Fibroblast of lung (primary cell): ENCODE results near the gene GAK. TPM values are rescaled to one million over a fixed set of nuclear protein-coding genes. Genes with fewer than 3 reads are reported as not detected.

Source experiments
- DNase-seq, 2 donors: peaks; one replicate each; pipeline versions ENCODE4 v3.0.0 to v3.0.0-alpha.2; 2010; ENCODE audit warnings: low read depth in 2 of 2
- H2AFZ ChIP-seq: 2 replicates; pipeline ENCODE4 v1.5.1; 2012; ENCODE audit warnings: low read length, control low read depth, inconsistent platforms
- H3K27ac ChIP-seq: 2 replicates; pipeline ENCODE4 v1.5.1; 2011; ENCODE audit warnings: low read length, control low read depth; ENCODE audit not compliant: insufficient read depth
- H3K27me3 ChIP-seq: 2 replicates; pipeline ENCODE4 v1.5.1; 2011; ENCODE audit warnings: mild to moderate bottlenecking, low read length; ENCODE audit not compliant: control insufficient read depth, insufficient read depth
- H3K36me3 ChIP-seq: 2 replicates; pipeline ENCODE4 v1.5.1; 2011; ENCODE audit warnings: low read length; ENCODE audit not compliant: control insufficient read depth, insufficient read depth
- H3K4me1 ChIP-seq: 2 replicates; pipeline ENCODE4 v1.5.1; 2011; ENCODE audit warnings: low read length; ENCODE audit not compliant: control insufficient read depth, insufficient read depth; ENCODE audit errors: extremely low read depth
- H3K4me2 ChIP-seq: 2 replicates; pipeline ENCODE4 v1.5.1; 2011; ENCODE audit warnings: low read length, control low read depth; ENCODE audit not compliant: insufficient read depth; ENCODE audit errors: extremely low read depth
- H3K4me3 ChIP-seq, 4 experiments: fragments of 200-600 bp in 1 of 4; sonication (generic) in 1 of 4; replicated peaks in 1 of 4; 2 replicates each; pipeline ENCODE4 v1.5.1; 2011 to 2016; ENCODE audit warnings: low read length in 4 of 4, low read depth in 3 of 4, mild to moderate bottlenecking in 3 of 4, control low read depth in 2 of 4, inconsistent platforms in 1 of 4, mixed read lengths in 1 of 4; ENCODE audit not compliant: insufficient read depth in 1 of 4; ENCODE audit errors: control extremely low read depth in 1 of 4
- H3K79me2 ChIP-seq: 2 replicates; pipeline ENCODE4 v1.5.1; 2012; ENCODE audit warnings: mild to moderate bottlenecking, low read length, inconsistent platforms; ENCODE audit not compliant: control insufficient read depth, insufficient read depth
- H3K9ac ChIP-seq: 2 replicates; pipeline ENCODE4 v1.5.1; 2011; ENCODE audit warnings: mild to moderate bottlenecking, low read length, control low read depth; ENCODE audit not compliant: insufficient read depth
- H3K9me3 ChIP-seq: 2 replicates; pipeline ENCODE4 v1.5.1; 2012; ENCODE audit warnings: low read depth, low read length; ENCODE audit not compliant: control insufficient read depth, insufficient read depth
- H4K20me1 ChIP-seq: 2 replicates; pipeline ENCODE4 v1.5.1; 2011; ENCODE audit warnings: low read length; ENCODE audit not compliant: control insufficient read depth, insufficient read depth; ENCODE audit errors: extremely low read depth
- CTCF ChIP-seq, 2 donors: IDR thresholded peaks in 1 of 2; conservative IDR thresholded peaks in 1 of 2; 1 replicate in 1 of 2; 2 replicates in 1 of 2; pipeline ENCODE4 v1.5.1; 2011 to 2012; ENCODE audit warnings: low read length in 2 of 2, control low read depth in 1 of 2, inconsistent platforms in 1 of 2, low read depth in 1 of 2, mild to moderate bottlenecking in 1 of 2
- EZH2 ChIP-seq: IDR thresholded peaks from 2 replicates; pipeline ENCODE4 v1.5.1; 2012; ENCODE audit warnings: low read length, control low read depth, mild to moderate bottlenecking; ENCODE audit errors: missing control alignments
- polyA plus RNA-seq, 2 donors: library from polyadenylated mRNA; depleted of rRNA in 1 of 2; stranded (reverse) in 1 of 2; unstranded in 1 of 2; fragments of >200 nt; gene quantifications; 2 replicates each; pipeline ENCODE4 v1.2.1, GENCODE V29; 2011 to 2012; ENCODE audit warnings: missing spikeins in 1 of 2
- total RNA-seq: library from RNA; depleted of rRNA; stranded (reverse); fragments of >200 nt; gene quantifications from 2 replicates; pipeline ENCODE4 v1.2.1, GENCODE V29; 2014

GAK gene
- total and polyA plus RNA-seq, 2 donors (not counting 1 experiment from before 2014, with no cell fraction given) = 10.1 to 48.2 TPM

- no peaks in the 10 kb centered on the region for H3K9me3 ChIP-seq
- no peaks in the 10 kb centered on the region for H3K27me3 ChIP-seq
- H3K27ac ChIP-seq = no peak overlapping the region
- H2AFZ ChIP-seq = no peak overlapping the region
- H3K4me2 ChIP-seq = no peak overlapping the region
- DNase-seq = no peak
- H4K20me1 ChIP-seq = no peaks in the 10 kb centered on the region
- H3K9ac ChIP-seq = no peak overlapping the region
- no peaks in the 10 kb centered on the region for H3K4me1 ChIP-seq
- H3K36me3 ChIP-seq = no peaks in the 10 kb centered on the region
- TF ChIP-seq CTCF (conservative IDR thresholded peaks at IDR 0.05 in 1 of 2, IDR thresholded peaks at IDR 0.05 in 1 of 2; ENCODE audit: low read depth in 1 of 2, low read length in 2 of 2) = no peak
- H3K79me2 ChIP-seq = no peaks in the 10 kb centered on the region
- no peak overlapping the region for H3K4me3 ChIP-seq
Observed at GRCh38 chr4:836003-836511, 96.1 kb downstream of the GAK start.

GRCh38 chr4:835148-836002, 96.7 kb downstream of the GAK start:
- Histone ChIP-seq H3K9me3 (no peaks in the 10 kb centered on the region), H3K27me3 (no peaks in the 10 kb centered on the region), H3K36me3 (no peaks in the 10 kb centered on the region), H3K4me3 (no peak overlapping the region), H3K4me1 (no peaks in the 10 kb centered on the region), H4K20me1 (no peaks in the 10 kb centered on the region), H3K9ac (no peak overlapping the region), H3K79me2 (no peaks in the 10 kb centered on the region), H3K4me2 (no peak overlapping the region), H2AFZ (no peak overlapping the region), H3K27ac (no peak overlapping the region)
- DNase-seq = no peak
- TF ChIP-seq EZH2 = no peak
- no peak for TF ChIP-seq CTCF (conservative IDR thresholded peaks at IDR 0.05 in 1 of 2, IDR thresholded peaks at IDR 0.05 in 1 of 2; ENCODE audit: low read depth in 1 of 2, low read length in 2 of 2)

DNA sequence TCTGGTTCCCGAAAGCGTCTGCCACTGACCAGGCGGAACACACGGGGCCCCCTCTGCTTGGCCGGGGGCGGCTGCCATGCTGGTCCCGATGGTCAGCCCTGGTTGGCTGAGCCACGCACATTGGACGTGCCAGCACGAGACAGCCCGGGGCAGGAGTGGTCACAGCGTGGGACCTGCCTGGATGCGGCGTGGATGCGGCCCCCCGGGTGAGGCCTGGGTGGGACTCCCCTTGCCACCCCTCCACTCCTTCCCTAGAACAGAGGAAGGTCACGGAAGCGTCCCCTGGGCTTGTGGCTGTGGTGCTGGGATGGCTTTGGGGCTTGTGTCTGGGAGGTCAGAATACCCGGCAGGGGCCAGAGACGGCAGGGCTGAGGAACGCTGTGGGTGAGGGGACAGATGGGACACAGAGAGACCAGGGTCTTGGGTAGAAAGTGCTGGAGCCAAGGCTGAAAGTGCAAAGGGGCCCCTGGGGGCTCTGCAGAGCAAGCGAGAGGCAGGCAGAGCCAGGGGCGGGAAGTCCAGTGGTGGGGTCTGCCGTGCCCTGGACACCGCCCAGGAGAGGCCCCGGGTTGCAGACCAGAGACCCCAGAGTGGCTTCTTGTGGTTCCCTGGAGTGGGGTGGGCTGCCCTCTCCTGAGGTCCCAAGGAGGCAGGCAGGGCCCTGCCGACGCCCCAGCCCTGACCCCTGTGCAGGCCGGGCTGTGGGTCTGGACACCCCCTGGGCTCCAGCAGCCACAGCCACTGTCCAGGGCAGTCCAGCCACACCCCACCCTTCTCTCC, 97.6 kb downstream of the GAK start:
- Histone ChIP-seq H3K4me2 (no peak overlapping the region), H3K9ac (no peak overlapping the region), H3K27ac (no peak overlapping the region)

More for the DNA sequence above, 97.6 kb downstream of the GAK start:
- Histone ChIP-seq H4K20me1 (no peaks in the 10 kb centered on the region), H2AFZ (no peak overlapping the region), H3K79me2 (no peaks in the 10 kb centered on the region), H3K27me3 (no peaks in the 10 kb centered on the region), H3K9me3 (no peaks in the 10 kb centered on the region), H3K4me1 (no peaks in the 10 kb centered on the region), H3K4me3 (no peak overlapping the region), H3K36me3 (no peaks in the 10 kb centered on the region)
- TF ChIP-seq CTCF (conservative IDR thresholded peaks at IDR 0.05 in 1 of 2, IDR thresholded peaks at IDR 0.05 in 1 of 2; ENCODE audit: low read depth in 1 of 2, low read length in 2 of 2) (no peak), EZH2 (no peak)
- DNase-seq = no peak
